Endothelial cell of umbilical vein (primary cell): ENCODE data around the gene DCAF10. TPM values are rescaled to one million over a fixed set of nuclear protein-coding genes. Genes with fewer than 3 reads are reported as not detected.
"Not testable (repeated sequence)": the region's sequence is repeated elsewhere in the genome, so short reads cannot be mapped to it uniquely, and the experiment has no call there.

Experiments used
- BruUV-seq: library from RNA; stranded (reverse); fragments of 400-500 nt; replicated peaks from 2 replicates; lab custom pipeline; 2021; lab: Mats Ljungman, UMichigan
- CTCF ChIA-PET: fragments of 300-600, 350-600 bp; sonication (Branson Sonifier 250); formaldehyde crosslinking; loops from one replicate; lab custom pipeline; 2021; ENCODE audit warnings: antibody characterized with exemption, inconsistent platforms; lab: Charles Lee
- POLR2A ChIA-PET: fragments of 300-600, 350-600 bp; sonication (Branson Sonifier 250); formaldehyde crosslinking; loops from one replicate; lab custom pipeline; 2021; ENCODE audit warnings: antibody characterized with exemption, inconsistent platforms; lab: Charles Lee
- DNase-seq: peaks from one replicate; pipeline ENCODE4 v3.0.0-alpha.2; 2011; ENCODE audit warnings: low read depth, low spot score
- FAIRE-seq: peaks from 2 replicates; lab custom pipeline; 2011; peaks lifted over from hg19 to GRCh38; lab: Jason Lieb, UNC
- H2AFZ ChIP-seq: 2 replicates; pipeline ENCODE4 v1.6.0; 2012; ENCODE audit warnings: low read depth, low read length, control low read depth, inconsistent platforms
- H3K27ac ChIP-seq: 2 replicates; pipeline ENCODE4 v1.5.1; 2011; ENCODE audit warnings: low read depth, mild to moderate bottlenecking, control low read depth, low read length, moderate library complexity; ENCODE audit not compliant: insufficient read depth
- H3K27me3 ChIP-seq, 2 experiments: 2 replicates each; pipeline versions ENCODE4 v1.6.0 to v1.6.1; 2011; ENCODE audit warnings: low read length in 2 of 2, mixed read lengths in 1 of 2; ENCODE audit not compliant: control insufficient read depth in 2 of 2, insufficient read depth in 2 of 2
- H3K36me3 ChIP-seq, 2 experiments: 2 replicates in 1 of 2; 3 replicates in 1 of 2; pipeline ENCODE4 v1.5.1; 2011; ENCODE audit warnings: low read length in 2 of 2, mild to moderate bottlenecking in 1 of 2, moderate library complexity in 1 of 2; ENCODE audit not compliant: control insufficient read depth in 2 of 2, insufficient read depth in 2 of 2; ENCODE audit errors: extremely low read depth in 1 of 2
- H3K4me1 ChIP-seq: 3 replicates; pipeline ENCODE4 v1.5.1; 2011; ENCODE audit warnings: mild to moderate bottlenecking, low read length; ENCODE audit not compliant: control insufficient read depth, insufficient read depth; ENCODE audit errors: extremely low read depth
- H3K4me2 ChIP-seq: 2 replicates; pipeline ENCODE4 v1.6.1; 2011; ENCODE audit warnings: low read length, control low read depth, mixed read lengths; ENCODE audit not compliant: insufficient read depth
- H3K4me3 ChIP-seq, 3 experiments: fragments of 200-600 bp in 1 of 3; sonication (generic), shearing (Covaris generic) in 1 of 3; replicated peaks in 1 of 3; 2 replicates each; pipeline ENCODE4 v1.5.1; 2011 to 2016; ENCODE audit warnings: control low read depth in 3 of 3, low read length in 3 of 3, mild to moderate bottlenecking in 2 of 3, inconsistent platforms in 1 of 3, low read depth in 1 of 3, moderate library complexity in 1 of 3; ENCODE audit not compliant: insufficient read depth in 1 of 3
- H3K79me2 ChIP-seq: 2 replicates; pipeline ENCODE4 v1.6.0; 2012; ENCODE audit warnings: low read length, inconsistent platforms; ENCODE audit not compliant: control insufficient read depth, insufficient read depth
- H3K9ac ChIP-seq: replicated peaks from 2 replicates; pipeline ENCODE3; 2011; ENCODE audit warnings: low read length, control low read depth; ENCODE audit not compliant: insufficient read depth; ENCODE audit errors: extremely low read depth
- H3K9me1 ChIP-seq: replicated peaks from 3 replicates; pipeline ENCODE4 v1.6.0; 2011; ENCODE audit warnings: mild to moderate bottlenecking, low read length; ENCODE audit not compliant: control insufficient read depth, insufficient read depth; ENCODE audit errors: extremely low read depth
- H3K9me3 ChIP-seq: replicated peaks from 2 replicates; pipeline ENCODE4 v1.5.1; 2012; ENCODE audit warnings: low read length, inconsistent platforms; ENCODE audit not compliant: control insufficient read depth, insufficient read depth
- H4K20me1 ChIP-seq: replicated peaks from 2 replicates; pipeline ENCODE3; 2011; ENCODE audit warnings: mild to moderate bottlenecking, low read length; ENCODE audit not compliant: control insufficient read depth, insufficient read depth; ENCODE audit errors: extremely low read depth
- CTCF ChIP-seq, 2 donors: IDR thresholded peaks; 1 replicate in 1 of 2; 2 replicates in 1 of 2; pipeline ENCODE4 v1.5.1; 2011; ENCODE audit warnings: low read length in 2 of 2, mild to moderate bottlenecking in 2 of 2, moderate library complexity in 2 of 2, control low read depth in 1 of 2, inconsistent platforms in 1 of 2, low read depth in 1 of 2; ENCODE audit not compliant: insufficient read depth in 1 of 2; ENCODE audit errors: extremely low read depth in 1 of 2
- EZH2 ChIP-seq: IDR thresholded peaks from 2 replicates; pipeline ENCODE4 v1.6.1; 2012; ENCODE audit warnings: borderline replicate concordance, low read depth, mild to moderate bottlenecking, moderate library complexity, low read length, inconsistent platforms; ENCODE audit not compliant: severe bottlenecking
- FOS ChIP-seq: IDR thresholded peaks from 2 replicates; pipeline ENCODE4 v1.6.1; 2011; ENCODE audit warnings: mild to moderate bottlenecking, low read length, moderate library complexity, borderline replicate concordance; ENCODE audit not compliant: insufficient read depth
- GATA2 ChIP-seq: IDR thresholded peaks from 2 replicates; pipeline ENCODE4 v1.7.0; 2011; ENCODE audit warnings: low read depth, mild to moderate bottlenecking, moderate library complexity, mixed read lengths, low read length; ENCODE audit not compliant: insufficient read length, insufficient read depth
- JUN ChIP-seq: IDR thresholded peaks from 2 replicates; pipeline ENCODE4 v1.6.1; 2011; ENCODE audit warnings: borderline replicate concordance, low read depth; ENCODE audit not compliant: insufficient read length, insufficient read depth
- MAX ChIP-seq: IDR thresholded peaks from 2 replicates; pipeline ENCODE4 v1.6.1; 2011; ENCODE audit not compliant: insufficient read depth, insufficient read length
- MYC ChIP-seq: IDR thresholded peaks from one replicate; pipeline ENCODE4 v1.6.1; 2011; ENCODE audit warnings: mild to moderate bottlenecking, low read depth, low read length
- POLR2A ChIP-seq: IDR thresholded peaks from 2 replicates; pipeline ENCODE4 v1.6.1; 2012; ENCODE audit warnings: low read depth, mild to moderate bottlenecking, control low read depth, low read length
- POLR2AphosphoS5 ChIP-seq: IDR thresholded peaks from 2 replicates; pipeline ENCODE4 v1.6.1; 2012; ENCODE audit warnings: low read depth, mild to moderate bottlenecking, control low read depth, low read length, moderate library complexity; ENCODE audit not compliant: insufficient read depth
- dilution Hi-C: fragments of 300-500 bp; cut with MboI; formaldehyde crosslinking; loops from one replicate; pipeline ENCODE4 v1.15.0; 2019; ENCODE audit warnings: low sequenced_read_pairs; ENCODE audit not compliant: extremely low pct_ligation_motif_present
- intact Hi-C: fragments of 100-400 bp; cut with micrococcal nuclease; formaldehyde crosslinking; loops from one replicate; pipeline ENCODE4 v1.10.0; 2022
- polyA plus RNA-seq, 4 experiments: library from polyadenylated mRNA; depleted of rRNA in 3 of 4; stranded (reverse) in 3 of 4; unstranded in 1 of 4; fragments of >200 nt; gene quantifications; 2 replicates each; pipeline versions ENCODE4 v1.2.1 to v1.2.3, GENCODE V29; 2011 to 2012; ENCODE audit warnings: missing spikeins in 1 of 4
- total RNA-seq: library from RNA; stranded (reverse); gene quantifications from 2 replicates; pipeline ENCODE4 v1.2.3, GENCODE V29; 2021

DCAF10 gene
- total and polyA plus RNA-seq, 2 donors (not counting 3 experiments of a cell fraction or from before 2014, with no cell fraction given): 13.1 to 21.5 TPM

GRCh38 chr9:37889536-37889935 lies 88.9 kb downstream of the DCAF10 start:
- Histone ChIP-seq H3K27ac (no peak overlapping the region), H2AFZ (no peak overlapping the region), H3K4me2 (no peak overlapping the region), H3K9me3 (no peaks in the 10 kb centered on the region), H3K4me3 (no peak overlapping the region), H3K79me2 (peaks cover 9% of the 10 kb centered on the region), H3K36me3 (peaks cover 5 to 11% of the 10 kb centered on the region in 2 experiments), H3K4me1 (no peaks in the 10 kb centered on the region), H3K9me1 (no peaks in the 10 kb centered on the region), H4K20me1 (no peaks in the 10 kb centered on the region), H3K9ac (no peak overlapping the region), H3K27me3 (no peaks in the 10 kb centered on the region)
- DNase-seq (no peak), FAIRE-seq (no peak)
- dilution Hi-C loops (no loop called here), intact Hi-C loops (no loop called here)
- CTCF ChIA-PET: no interaction called here
- BruUV-seq: no TSS peak
- TF ChIP-seq POLR2AphosphoS5: no peak
- TF ChIP-seq GATA2: no peak
- no peak for TF ChIP-seq FOS
- no peak for TF ChIP-seq EZH2
- no peak for TF ChIP-seq JUN
- no peak for TF ChIP-seq MAX
- TF ChIP-seq POLR2A: no peak
- no peak for TF ChIP-seq MYC
- no peak for TF ChIP-seq CTCF (IDR thresholded peaks at IDR 0.05; ENCODE audit: extremely low read depth in 1 of 2, insufficient read depth in 1 of 2, low read depth in 1 of 2, low read length in 2 of 2)
- POLR2A ChIA-PET: no interaction called here

- POLR2A ChIA-PET, CTCF ChIA-PET, H3K79me2 ChIP-seq, H3K27me3 ChIP-seq, intact Hi-C loops, H3K4me1 ChIP-seq, H4K20me1 ChIP-seq, dilution Hi-C loops, H3K4me2 ChIP-seq, H3K9me1 ChIP-seq, H3K4me3 ChIP-seq, DNase-seq, H3K9ac ChIP-seq, FAIRE-seq, H3K27ac ChIP-seq, BruUV-seq, H2AFZ ChIP-seq, H3K9me3 ChIP-seq: not testable (repeated sequence)
- peaks cover 8 to 19% of the 10 kb centered on the region in 2 experiments for H3K36me3 ChIP-seq
Observed at GRCh38 chr9:37891042-37891441, 90.4 kb downstream of the DCAF10 start.
